Heart right ventricle (tissue), 16 donors: ENCODE results near the gene DDX56. TPM values are rescaled to one million over a fixed set of nuclear protein-coding genes. Genes with fewer than 3 reads are reported as not detected.

Experiments
- ATAC-seq, 8 donors: fragments of 200-7000 bp; cut with Tn5 transposase; one replicate each; pipeline ENCODE4 v1.9.1; 2020; ENCODE audit warnings: mild to moderate bottlenecking in 8 of 8, moderate library complexity in 8 of 8, moderate number of reproducible peaks in 1 of 8
- DNase-seq, 2 donors: peaks; one replicate each; pipeline ENCODE4 v3.0.0-alpha.2; 2020
- H3K27ac ChIP-seq, 10 donors: fragments of 200-600 bp; sonication (generic) in 2 of 10; one replicate each; pipeline versions ENCODE4 v1.5.0 to v1.8.0; 2020 to 2022; ENCODE audit warnings: mild to moderate bottlenecking in 3 of 10
- H3K27me3 ChIP-seq, 7 donors: fragments of 200-600 bp; one replicate each; pipeline ENCODE4 v1.8.0; 2021 to 2022; ENCODE audit warnings: mild to moderate bottlenecking in 2 of 7
- H3K36me3 ChIP-seq, 9 donors: fragments of 200-600 bp; sonication (generic) in 1 of 9; one replicate each; pipeline versions ENCODE4 v1.5.0 to v1.8.0; 2020 to 2022; ENCODE audit warnings: mild to moderate bottlenecking in 2 of 9
- H3K4me1 ChIP-seq, 9 donors: fragments of 200-600 bp; sonication (generic) in 1 of 9; one replicate each; pipeline versions ENCODE4 v1.5.0 to v1.8.0; 2020 to 2022; ENCODE audit warnings: mild to moderate bottlenecking in 4 of 9
- H3K4me3 ChIP-seq, 10 donors: fragments of 200-600 bp; sonication (generic) in 2 of 10; one replicate each; pipeline versions ENCODE4 v1.5.0 to v1.8.0; 2020 to 2022; ENCODE audit warnings: mild to moderate bottlenecking in 7 of 10, moderate library complexity in 2 of 10
- H3K9me3 ChIP-seq, 11 donors: fragments of 200-600 bp in 10 of 11; sonication (generic) in 2 of 11; one replicate each; pipeline versions ENCODE4 v1.5.0 to v1.8.0; 2013 to 2022; ENCODE audit warnings: mild to moderate bottlenecking in 2 of 11, control low read depth in 1 of 11, moderate library complexity in 1 of 11
- WGBS, 2 donors: extraction: QIAGEN DNeasy Blood & Tissue Kit; methylation state at CpG; one replicate each; pipeline ENCODE4 v1.1.7; 2013; ENCODE audit warnings: inconsistent platforms in 1 of 2; 5-methylcytosine and 5-hydroxymethylcytosine counted together
- intact Hi-C, 10 donors: fragments of 100-400 bp; cut with DNase I; formaldehyde crosslinking; loops; one replicate each; pipeline versions ENCODE4 v1.11.1 to v1.14.2; 2022
- polyA plus RNA-seq, 2 donors: library from polyadenylated mRNA; stranded (reverse); fragments of 200-250 nt; gene quantifications; one replicate each; pipeline ENCODE4 v1.2.3, GENCODE V29; 2013
- total RNA-seq, 10 donors: library from RNA; stranded (reverse); fragmentation: NEBNext Ultra II Directional in 3 of 10; extraction: Animal tissue kit (Norgen Biotek cat#: 25700) in 3 of 10; gene quantifications; one replicate each; pipeline versions ENCODE4 v1.2.1 to v1.2.4, GENCODE V29; 2021 to 2023
- TF ChIP-seq, protein P1 (sequence below), 9 donors: fragments of 200-600 bp; sonication (generic) in 2 of 9; IDR thresholded peaks; one replicate each; pipeline versions ENCODE4 v1.5.0 to v1.8.0; 2021 to 2022; ENCODE audit warnings: antibody characterized with exemption in 9 of 9, mild to moderate bottlenecking in 5 of 9, moderate library complexity in 1 of 9
- donor health status: Arrhythmogenic right ventricular cardiomyopathy.
- donor health status: ischemic (EF 13 %, LVEDD 7.1; RV severe dilation, severe dysfunction).
- donor health status: healthy with polysubstance abuse.
- donor health status: DM: no; HTN: yes; CAD: no.
- donor health status: DM: no; HTN: no; CAD: no.
- donor health status: ischemic (EF 25% LVEDD 6.9; RV normal size, moderate dysfunction).
- donor health status: ischemic (EF 25% LVEDD 5.7; RV mildly dilated, moderate dysfunction).
- donor health status: healthy.
- donor health status: DM: yes; HTN: yes; CAD: no.
- donor health status: Ischemic cardiomyopathy.
- donor health status: ischemic (EF 35%, LVEDD 5.7; RV mildly dilated, moderate dysfunction).
- donor health status: nonischemic (EF 11% LVEDD 7.7; RV severe dilation, severe dysfunction).
- donor health status: DM: yes; HTN: yes; CAD: no.
- donor health status: PGD.
- donor health status: ischemic (EF 29% LVEDD 5.4; RV normal size, mild dysfunction).
- donor health status: nonischemic (EF 23%, LVEDD 6.1; RV moderate dilation, normal function).

Gene DDX56
- total and polyA plus RNA-seq, 12 donors: 23.2 to 100 (median 29.0) TPM

DNA sequence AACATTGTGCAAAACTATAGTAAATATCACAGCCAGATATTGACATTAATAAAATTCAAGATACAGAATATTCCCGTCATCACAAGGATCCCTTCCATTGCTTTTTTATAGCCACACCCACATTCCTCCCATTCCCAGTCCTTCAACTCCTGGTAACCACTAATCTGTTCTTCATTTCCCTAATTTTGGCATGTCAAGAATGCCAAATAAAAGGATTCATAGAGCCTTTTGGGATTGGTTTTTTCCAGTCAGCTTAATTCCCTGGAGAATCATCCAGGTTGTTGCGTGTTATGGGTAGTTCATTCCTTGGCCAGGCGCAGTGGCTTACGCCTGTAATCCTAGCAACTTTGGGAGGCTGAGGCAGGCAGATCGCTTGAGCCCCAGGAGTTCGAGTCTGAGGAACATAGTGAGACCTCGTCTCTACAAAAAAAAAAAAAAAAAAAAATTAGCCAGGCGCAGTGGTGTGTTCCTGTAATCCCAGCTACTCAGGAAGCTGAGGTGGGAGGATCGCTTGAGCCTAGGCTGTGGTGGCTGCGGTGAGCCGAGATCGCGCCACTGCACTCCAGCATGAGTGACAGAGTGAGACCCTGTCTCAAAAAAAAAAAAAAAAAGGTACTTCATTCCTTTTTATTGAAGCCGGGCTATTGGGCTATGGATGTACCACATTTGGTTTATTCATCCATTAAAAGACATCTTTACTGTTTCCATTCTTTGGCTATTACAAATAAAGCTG is 35.4 kb upstream of the DDX56 start:
- Histone ChIP-seq H3K4me1 (peaks cover 2 to 53% (median 39%) of the 10 kb centered on the region in 9 donors), H3K27me3 (no peaks in the 10 kb centered on the region), H3K36me3 (peaks cover 0 to 5% (median 0%) of the 10 kb centered on the region in 9 donors), H3K9me3 (no peaks in the 10 kb centered on the region), H3K27ac (peak overlapping the region in 5 of 10 donors; percentile 11 to 97 (median 34)), H3K4me3 (no peak overlapping the region)
- TF ChIP-seq, protein P1, sequence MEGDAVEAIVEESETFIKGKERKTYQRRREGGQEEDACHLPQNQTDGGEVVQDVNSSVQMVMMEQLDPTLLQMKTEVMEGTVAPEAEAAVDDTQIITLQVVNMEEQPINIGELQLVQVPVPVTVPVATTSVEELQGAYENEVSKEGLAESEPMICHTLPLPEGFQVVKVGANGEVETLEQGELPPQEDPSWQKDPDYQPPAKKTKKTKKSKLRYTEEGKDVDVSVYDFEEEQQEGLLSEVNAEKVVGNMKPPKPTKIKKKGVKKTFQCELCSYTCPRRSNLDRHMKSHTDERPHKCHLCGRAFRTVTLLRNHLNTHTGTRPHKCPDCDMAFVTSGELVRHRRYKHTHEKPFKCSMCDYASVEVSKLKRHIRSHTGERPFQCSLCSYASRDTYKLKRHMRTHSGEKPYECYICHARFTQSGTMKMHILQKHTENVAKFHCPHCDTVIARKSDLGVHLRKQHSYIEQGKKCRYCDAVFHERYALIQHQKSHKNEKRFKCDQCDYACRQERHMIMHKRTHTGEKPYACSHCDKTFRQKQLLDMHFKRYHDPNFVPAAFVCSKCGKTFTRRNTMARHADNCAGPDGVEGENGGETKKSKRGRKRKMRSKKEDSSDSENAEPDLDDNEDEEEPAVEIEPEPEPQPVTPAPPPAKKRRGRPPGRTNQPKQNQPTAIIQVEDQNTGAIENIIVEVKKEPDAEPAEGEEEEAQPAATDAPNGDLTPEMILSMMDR (IDR thresholded peaks at IDR 0.05): no peak
- 71 to 76% methylated on average over 14 of the region's 14 CpGs for WGBS, 2 donors
- ATAC-seq (no peak), DNase-seq (no peak)
- intact Hi-C loops: loop anchor here in 2 of 10 donors (5.0 to 10.0 kb wide), 2 partner anchors 86 to 238 kb away; partner anchors contain the start of gene H2AZ2 (in 2 of the 2)

- WGBS, 2 donors: 44 to 47% methylated on average over 35 of the region's 35 CpGs
- TF ChIP-seq, protein P1 (IDR thresholded peaks at IDR 0.05): no peak
- H3K36me3 ChIP-seq: peaks cover 0 to 5% (median 0%) of the 10 kb centered on the region in 9 donors
- H3K4me3 ChIP-seq: peak overlapping the region; percentile 39 to 96 (median 72)
- no peaks in the 10 kb centered on the region for H3K27me3 ChIP-seq
- DNase-seq (no peak), ATAC-seq (no peak)
- H3K9me3 ChIP-seq: no peaks in the 10 kb centered on the region
- intact Hi-C loops: loop anchor here in 2 of 10 donors (5.0 to 10.0 kb wide), 2 partner anchors 87 to 240 kb away; partner anchors contain the start of gene H2AZ2 (in 2 of the 2)
- H3K27ac ChIP-seq: peak overlapping the region; percentile 86 to 99 (median 98)
- H3K4me1 ChIP-seq: peaks cover 2 to 41% (median 34%) of the 10 kb centered on the region in 9 donors
Observed at GRCh38 chr7:44607141-44608068, 33.7 kb upstream of the DDX56 start.

GRCh38 chr7:44606341-44607140 is 32.8 kb upstream of the DDX56 start, which contains the start of gene OGDH:
TSS of gene OGDH (plus strand) at chr7:44606627. CDS start at chr7:44624344, 17,717 bp downstream.
- 0 to 1% methylated on average over 62 to 93 of the region's 93 CpGs for WGBS, 2 donors
- peak; percentile 99 for DNase-seq
- TF ChIP-seq, protein P1 (IDR thresholded peaks at IDR 0.05): peak in 1 of 9 donors; percentile 8

More at GRCh38 chr7:44606341-44607140, 32.8 kb upstream of the DDX56 start, which contains the start of gene OGDH:
- Histone ChIP-seq H3K4me1 (peaks cover 2 to 35% (median 32%) of the 10 kb centered on the region in 9 donors), H3K9me3 (no peaks in the 10 kb centered on the region), H3K27ac (peak within 1 kb of the TSS; percentile 86 to 99 (median 98)), H3K27me3 (no peaks in the 10 kb centered on the region), H3K4me3 (peak within 1 kb of the TSS; percentile 39 to 96 (median 72)), H3K36me3 (peaks cover 0 to 5% (median 0%) of the 10 kb centered on the region in 9 donors)
- ATAC-seq: peak; percentile 96 to 99 (median 98)
- intact Hi-C loops: loop anchor here in 4 of 10 donors (1.0 to 10.0 kb wide), 5 partner anchors 24 to 241 kb away; partner anchors contain the start of genes H2AZ2 (in 2 of the 4) and TMED4 (in 2 of the 4)
